ENCODE measurements around the gene UBE4B. TPM values are rescaled to one million over a fixed set of nuclear protein-coding genes. Genes with fewer than 3 reads are reported as not detected.

Gene UBE4B
- total and polyA plus RNA-seq, 4 experiments from 2014 or later: 4.6 to 47.6 (median 26.9) TPM

GRCh38 chr1:10209905-10210810, 177.4 kb downstream of the UBE4B start, which contains the start of gene KIF1B:
Gene KIF1B (plus strand): TSS chr1:10210570. CDS start chr1:10232329, 21,759 bp downstream.
- peaks cover 11 to 35% (median 23%) of the 10 kb centered on the region in 4 donors for H3K4me1 Mint-ChIP-seq
- POLR2A ChIA-PET (ENCODE audit: partially characterized antibody): interaction anchor here (0.6 to 1.6 kb wide), 12 partner anchors 10 to 299 kb away, joined by 3 to 17 read pairs (median 4); partner anchors contain the start of genes CENPS, PGD and UBE4B
- peak within 1 kb of the TSS; percentile 77 to 90 (median 84) for H3K27ac Mint-ChIP-seq
- peaks cover 0 to 3% of the 10 kb centered on the region in 2 donors for H3K27me3 Mint-ChIP-seq
- Histone ChIP-seq H3K27me3 (ENCODE audit: insufficient read depth, low read length) (no peaks in the 10 kb centered on the region), H3K4me1 (ENCODE audit: insufficient read depth, low read length) (peaks cover 17% of the 10 kb centered on the region), H3K9me3 (ENCODE audit: control insufficient read depth in 1 of 2, low read length in 2 of 2) (no peaks in the 10 kb centered on the region), H3K36me3 (ENCODE audit: insufficient read depth, low read length) (no peaks in the 10 kb centered on the region), H3K27ac (ENCODE audit: low read depth, low read length) (peak within 1 kb of the TSS; percentile 64), H3K4me3 (ENCODE audit: low read length in 2 of 2) (peak within 1 kb of the TSS; percentile 64 to 93)
- intact Hi-C loops (cut with micrococcal nuclease): loop anchor here (1.0 kb wide), 3 partner anchors 128 to 218 kb away; no protein-coding TSS in a partner anchor
- DNase-seq: peak; percentile 95 to 98 (median 95)
- H3K9me3 Mint-ChIP-seq: no peaks in the 10 kb centered on the region
- CTCF ChIA-PET (ENCODE audit: partially characterized antibody): interaction anchor here (0.6 to 3.1 kb wide), 33 partner anchors 8 to 759 kb away, joined by 3 to 39 read pairs (median 4); partner anchors contain the start of gene CENPS
- peaks cover 0 to 9% of the 10 kb centered on the region in 2 donors for H3K36me3 Mint-ChIP-seq
- H3K4me3 Mint-ChIP-seq: peak within 1 kb of the TSS; percentile 88 to 95 (median 90)

- peak overlapping the region; percentile 42 to 93 for H3K4me3 ChIP-seq (ENCODE audit: low read length in 2 of 2)
- intact Hi-C loops (cut with micrococcal nuclease): loop anchor here (1.0 kb wide), 3 partner anchors 127 to 217 kb away; no protein-coding TSS in a partner anchor
- no peaks in the 10 kb centered on the region for H3K27me3 ChIP-seq (ENCODE audit: insufficient read depth, low read length)
- H3K36me3 ChIP-seq (ENCODE audit: insufficient read depth, low read length): no peaks in the 10 kb centered on the region
- Mint-ChIP-seq H3K36me3 (peaks cover 0 to 9% of the 10 kb centered on the region in 2 donors), H3K4me3 (peak overlapping the region; percentile 65 to 88 (median 82)), H3K27me3 (peaks cover 0 to 3% of the 10 kb centered on the region in 2 donors), H3K27ac (peak overlapping the region; percentile 48 to 90 (median 83)), H3K9me3 (no peaks in the 10 kb centered on the region), H3K4me1 (peaks cover 18 to 44% (median 31%) of the 10 kb centered on the region in 4 donors)
- peak overlapping the region; percentile 64 for H3K27ac ChIP-seq (ENCODE audit: low read depth, low read length)
- peak in 2 of 5 donors; percentile 24 to 42 for DNase-seq
- POLR2A ChIA-PET (ENCODE audit: partially characterized antibody): interaction anchor here (0.6 to 1.6 kb wide), 12 partner anchors 9 to 300 kb away, joined by 3 to 17 read pairs (median 4); partner anchors contain the start of genes CENPS, PGD and UBE4B
- CTCF ChIA-PET (ENCODE audit: partially characterized antibody): interaction anchor here (0.6 to 3.1 kb wide), 20 partner anchors 7 to 294 kb away, joined by 3 to 39 read pairs (median 5); partner anchors contain the start of gene CENPS
- peaks cover 25% of the 10 kb centered on the region for H3K4me1 ChIP-seq (ENCODE audit: insufficient read depth, low read length)
- H3K9me3 ChIP-seq (ENCODE audit: control insufficient read depth in 1 of 2, low read length in 2 of 2): no peaks in the 10 kb centered on the region
Measured at GRCh38 chr1:10210841-10211804, 178.4 kb downstream of the UBE4B start.

- ChIA-PET POLR2A (ENCODE audit: partially characterized antibody) (no interaction called here), CTCF (ENCODE audit: partially characterized antibody) (interaction anchor here (1.0 kb wide), 1 partner anchor 10 kb away, joined by 3 read pairs; no protein-coding TSS in a partner anchor)
- Mint-ChIP-seq H3K4me3 (peak overlapping the region; percentile 65 to 88 (median 82)), H3K36me3 (peaks cover 0 to 9% of the 10 kb centered on the region in 2 donors), H3K9me3 (no peaks in the 10 kb centered on the region), H3K27ac (peak overlapping the region; percentile 48 to 90 (median 83)), H3K4me1 (peaks cover 24 to 51% (median 38%) of the 10 kb centered on the region in 4 donors), H3K27me3 (peaks cover 0 to 3% of the 10 kb centered on the region in 2 donors)
- Histone ChIP-seq H3K27ac (ENCODE audit: low read depth, low read length) (no peak overlapping the region), H3K27me3 (ENCODE audit: insufficient read depth, low read length) (no peaks in the 10 kb centered on the region), H3K36me3 (ENCODE audit: insufficient read depth, low read length) (no peaks in the 10 kb centered on the region), H3K9me3 (ENCODE audit: control insufficient read depth in 1 of 2, low read length in 2 of 2) (no peaks in the 10 kb centered on the region), H3K4me1 (ENCODE audit: insufficient read depth, low read length) (peaks cover 30% of the 10 kb centered on the region), H3K4me3 (ENCODE audit: low read length in 2 of 2) (peak overlapping the region; percentile 42 to 93)
- intact Hi-C loops (cut with micrococcal nuclease): no loop called here
- DNase-seq: no peak
Measured at GRCh38 chr1:10211805-10212410, 179.2 kb downstream of the UBE4B start.

- Histone ChIP-seq H3K27ac (ENCODE audit: low read depth, low read length) (no peak overlapping the region), H3K4me1 (ENCODE audit: insufficient read depth, low read length) (peaks cover 30% of the 10 kb centered on the region), H3K4me3 (ENCODE audit: low read length in 2 of 2) (no peak overlapping the region), H3K9me3 (ENCODE audit: control insufficient read depth in 1 of 2, low read length in 2 of 2) (no peaks in the 10 kb centered on the region), H3K36me3 (ENCODE audit: insufficient read depth, low read length) (no peaks in the 10 kb centered on the region), H3K27me3 (ENCODE audit: insufficient read depth, low read length) (no peaks in the 10 kb centered on the region)
- H3K4me3 Mint-ChIP-seq: peak overlapping the region in 7 of 8 donors; percentile 65 to 88 (median 80)
- H3K36me3 Mint-ChIP-seq: peaks cover 0 to 9% of the 10 kb centered on the region in 2 donors
- DNase-seq: no peak
- peak overlapping the region in 6 of 7 donors; percentile 48 to 90 (median 83) for H3K27ac Mint-ChIP-seq
- H3K4me1 Mint-ChIP-seq: peaks cover 25 to 53% (median 39%) of the 10 kb centered on the region in 4 donors
- peaks cover 0 to 3% of the 10 kb centered on the region in 2 donors for H3K27me3 Mint-ChIP-seq
- ChIA-PET POLR2A (ENCODE audit: partially characterized antibody) (no interaction called here), CTCF (ENCODE audit: partially characterized antibody) (interaction anchor here (0.9 kb wide), 1 partner anchor 8 kb away, joined by 4 read pairs; no protein-coding TSS in a partner anchor)
- intact Hi-C loops (cut with micrococcal nuclease): no loop called here
- H3K9me3 Mint-ChIP-seq: no peaks in the 10 kb centered on the region
Measured at GRCh38 chr1:10212476-10212875, 179.7 kb downstream of the UBE4B start.

GRCh38 chr1:10213186-10213705, 180.5 kb downstream of the UBE4B start:
- H3K4me1 ChIP-seq (ENCODE audit: insufficient read depth, low read length): peaks cover 30% of the 10 kb centered on the region
- no peaks in the 10 kb centered on the region for H3K9me3 ChIP-seq (ENCODE audit: control insufficient read depth in 1 of 2, low read length in 2 of 2)
- Mint-ChIP-seq H3K4me3 (peak overlapping the region in 2 of 8 donors; percentile 1 to 17), H3K4me1 (peaks cover 32 to 60% (median 44%) of the 10 kb centered on the region in 4 donors), H3K27me3 (peaks cover 0 to 3% of the 10 kb centered on the region in 2 donors), H3K9me3 (no peaks in the 10 kb centered on the region), H3K36me3 (peaks cover 0 to 9% of the 10 kb centered on the region in 2 donors), H3K27ac (peak overlapping the region in 2 of 7 donors; percentile 19 to 51)
- no peak overlapping the region for H3K4me3 ChIP-seq (ENCODE audit: low read length in 2 of 2)
- no peak overlapping the region for H3K27ac ChIP-seq (ENCODE audit: low read depth, low read length)
- ChIA-PET CTCF (ENCODE audit: partially characterized antibody) (interaction anchor here (0.9 to 1.1 kb wide), 2 partner anchors 9 to 12 kb away, joined by 4 read pairs; no protein-coding TSS in a partner anchor), POLR2A (ENCODE audit: partially characterized antibody) (no interaction called here)
- intact Hi-C loops (cut with micrococcal nuclease): no loop called here
- no peak for DNase-seq
- H3K27me3 ChIP-seq (ENCODE audit: insufficient read depth, low read length): no peaks in the 10 kb centered on the region
- H3K36me3 ChIP-seq (ENCODE audit: insufficient read depth, low read length): no peaks in the 10 kb centered on the region

All from CD4-positive, alpha-beta memory T cell (primary cell).